PFSK-1 (cell line): ENCODE measurements around the gene SKAP2. TPM values are rescaled to one million over a fixed set of nuclear protein-coding genes. Genes with fewer than 3 reads are reported as not detected.
A peak's percentile ranks its signal among the peaks of the same experiment; 100 is the strongest.

Source experiments
- FOXP2 ChIP-seq: optimal IDR thresholded peaks from 2 replicates; pipeline ENCODE3; 2011; ENCODE audit warnings: borderline replicate concordance, control low read depth, inconsistent platforms; ENCODE audit not compliant: insufficient read depth; ENCODE audit errors: extremely low read length, extremely low read depth
- POLR2AphosphoS5 ChIP-seq: IDR thresholded peaks from 2 replicates; pipeline ENCODE4 v1.6.1; 2012; ENCODE audit warnings: low read depth, mild to moderate bottlenecking, control low read depth, low read length, moderate library complexity
- REST ChIP-seq, 2 experiments: IDR thresholded peaks; 2 replicates each; pipeline versions ENCODE4 v1.6.1 to v1.8.0; 2011 to 2012; ENCODE audit warnings: low read depth in 2 of 2, low read length in 2 of 2, control low read depth in 1 of 2, inconsistent platforms in 1 of 2, mild to moderate bottlenecking in 1 of 2, moderate library complexity in 1 of 2; ENCODE audit not compliant: insufficient read depth in 1 of 2
- SIN3A ChIP-seq: IDR thresholded peaks from 2 replicates; pipeline ENCODE4 v1.6.1; 2012; ENCODE audit warnings: mild to moderate bottlenecking, low read length, moderate library complexity, borderline replicate concordance; ENCODE audit not compliant: insufficient read depth
- TAF1 ChIP-seq: IDR thresholded peaks from 2 replicates; pipeline ENCODE4 v1.6.1; 2012; ENCODE audit warnings: low read length, control low read depth, borderline replicate concordance; ENCODE audit not compliant: insufficient read depth
- polyA plus RNA-seq: library from polyadenylated mRNA; unstranded; fragments of >200 nt; gene quantifications from one replicate; pipeline ENCODE4 v1.2.1, GENCODE V29; 2012; ENCODE audit warnings: low read depth, missing spikeins; ENCODE audit not compliant: insufficient read length

The SKAP2 gene, protein sequence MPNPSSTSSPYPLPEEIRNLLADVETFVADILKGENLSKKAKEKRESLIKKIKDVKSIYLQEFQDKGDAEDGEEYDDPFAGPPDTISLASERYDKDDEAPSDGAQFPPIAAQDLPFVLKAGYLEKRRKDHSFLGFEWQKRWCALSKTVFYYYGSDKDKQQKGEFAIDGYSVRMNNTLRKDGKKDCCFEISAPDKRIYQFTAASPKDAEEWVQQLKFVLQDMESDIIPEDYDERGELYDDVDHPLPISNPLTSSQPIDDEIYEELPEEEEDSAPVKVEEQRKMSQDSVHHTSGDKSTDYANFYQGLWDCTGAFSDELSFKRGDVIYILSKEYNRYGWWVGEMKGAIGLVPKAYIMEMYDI
- 0.53 TPM for polyA plus RNA-seq

- TF ChIP-seq FOXP2 = peak; percentile 62
- TF ChIP-seq POLR2AphosphoS5 = peak; percentile 62
- no peak for TF ChIP-seq SIN3A
- TF ChIP-seq REST (IDR thresholded peaks at IDR 0.05; ENCODE audit: insufficient read depth in 1 of 2, low read depth in 2 of 2, low read length in 2 of 2) = no peak
- TF ChIP-seq TAF1 = no peak
These were observed at the start of gene SKAP2 for GRCh38 chr7:26864309-26865093. SKAP2 (minus strand) TSS chr7:26864590; CDS start chr7:26864429, 161 bp downstream.

GRCh38 chr7:26912933-26913536 lies 48.6 kb upstream of the SKAP2 start:
- no peak for TF ChIP-seq TAF1

DNA sequence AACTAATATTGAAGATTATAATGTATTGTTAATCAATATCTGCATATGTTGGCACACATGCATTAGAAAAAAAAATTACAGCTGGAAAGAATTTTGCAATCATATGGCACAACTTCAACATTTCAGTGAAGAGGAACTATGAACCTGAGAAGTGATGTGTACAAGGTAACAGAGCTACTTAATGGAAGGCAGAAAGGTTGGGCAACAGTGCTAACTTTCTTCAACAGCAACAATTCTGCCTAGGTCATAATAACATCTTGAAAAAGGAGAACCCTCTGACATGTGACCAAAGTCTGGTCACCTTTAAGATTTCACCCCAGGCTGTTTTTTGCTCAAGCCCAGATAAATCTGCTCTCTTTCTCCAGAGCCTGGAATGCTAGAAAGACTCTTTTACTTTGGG lies 47.9 kb upstream of the SKAP2 start:
- TF ChIP-seq TAF1 = no peak
- TF ChIP-seq SIN3A = no peak
- no peak for TF ChIP-seq FOXP2
- no peak for TF ChIP-seq REST (IDR thresholded peaks at IDR 0.05; ENCODE audit: insufficient read depth in 1 of 2, low read depth in 2 of 2, low read length in 2 of 2)
- TF ChIP-seq POLR2AphosphoS5 = no peak

DNA sequence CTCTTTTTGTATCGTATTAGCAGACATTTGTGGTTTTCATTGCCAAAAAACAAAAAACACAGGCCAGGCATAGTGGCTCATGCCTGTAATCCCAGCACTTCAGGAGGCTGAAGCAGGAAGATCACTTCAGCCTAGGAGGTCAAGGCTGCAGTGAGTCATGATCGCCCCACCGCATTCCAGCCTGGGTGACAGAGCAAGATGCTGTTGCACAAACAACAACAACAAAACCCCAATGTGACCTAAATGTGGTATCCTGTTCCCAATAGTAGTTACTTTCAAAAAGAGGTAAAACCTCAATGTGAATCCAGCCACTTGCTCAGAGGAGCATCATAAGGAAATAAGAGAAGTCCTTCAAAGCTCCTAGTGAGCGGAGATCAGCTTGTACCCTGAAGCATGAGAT lies 45.8 kb upstream of the SKAP2 start:
- TF ChIP-seq SIN3A = no peak
- TF ChIP-seq POLR2AphosphoS5 = no peak
- no peak for TF ChIP-seq FOXP2
- no peak for TF ChIP-seq TAF1

DNA sequence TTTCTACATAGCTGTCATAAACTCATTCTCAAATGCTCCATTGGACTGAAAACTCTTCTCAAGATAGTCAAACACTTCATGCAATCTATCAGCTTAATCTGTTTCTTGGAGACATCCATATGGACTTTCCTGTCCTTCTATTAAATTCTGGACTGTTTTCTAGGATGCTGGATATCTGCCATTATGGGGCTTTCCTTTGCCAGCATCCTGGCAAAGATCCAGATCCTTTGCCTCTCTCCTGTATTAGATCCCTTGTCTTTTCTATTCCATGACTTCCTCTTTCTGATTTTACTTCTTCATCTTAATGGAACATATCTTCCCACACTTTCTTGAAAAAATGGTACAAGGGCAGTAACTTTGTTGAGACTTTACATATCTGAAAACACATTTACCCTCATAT lies 35.9 kb upstream of the SKAP2 start:
- TF ChIP-seq REST (IDR thresholded peaks at IDR 0.05; ENCODE audit: insufficient read depth in 1 of 2, low read depth in 2 of 2, low read length in 2 of 2) = no peak
- no peak for TF ChIP-seq POLR2AphosphoS5
- no peak for TF ChIP-seq TAF1
- no peak for TF ChIP-seq FOXP2
- TF ChIP-seq SIN3A = no peak

DNA sequence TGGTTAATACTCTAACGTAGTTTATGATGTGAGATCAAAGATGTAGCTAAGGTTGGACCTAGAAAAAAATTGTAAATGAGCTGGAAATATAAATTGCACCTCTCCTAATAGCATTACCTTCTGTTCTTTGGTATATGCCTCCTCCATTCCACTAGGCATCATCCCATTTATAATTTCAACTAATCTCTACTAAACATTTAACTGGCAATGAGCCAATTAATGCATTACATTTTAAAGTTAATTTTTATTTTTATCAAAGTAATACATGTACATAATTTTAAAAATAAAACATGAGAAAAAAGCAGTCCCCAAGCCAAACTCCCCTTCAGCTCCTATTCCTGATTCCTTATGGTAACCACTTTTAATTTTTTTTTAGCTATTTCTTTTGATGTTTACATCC lies 35.1 kb upstream of the SKAP2 start:
- TF ChIP-seq TAF1 = no peak
- no peak for TF ChIP-seq SIN3A
- TF ChIP-seq FOXP2 = no peak
- no peak for TF ChIP-seq POLR2AphosphoS5
- no peak for TF ChIP-seq REST (IDR thresholded peaks at IDR 0.05; ENCODE audit: insufficient read depth in 1 of 2, low read depth in 2 of 2, low read length in 2 of 2)
